B cell (primary cell): Measurements from ENCODE around the gene MYO1B. TPM values are rescaled to one million over a fixed set of nuclear protein-coding genes. Genes with fewer than 3 reads are reported as not detected.

ENCODE experiments used
- ATAC-seq: fragments of 200-7000 bp; cut with Tn5 transposase; one replicate; pipeline ENCODE4 v1.10.0; 2021; ENCODE audit warnings: low read depth, mild to moderate bottlenecking, moderate number of reproducible peaks, moderate library complexity
- CTCF ChIA-PET: fragments of 350-600 bp; sonication (Branson Sonifier 250); formaldehyde crosslinking; loops from one replicate; lab custom pipeline; 2021; ENCODE audit warnings: antibody characterized with exemption, inconsistent platforms; lab: Charles Lee
- POLR2A ChIA-PET: fragments of 350-600 bp; sonication (Branson Sonifier 250); formaldehyde crosslinking; loops from one replicate; lab custom pipeline; 2021; ENCODE audit warnings: antibody characterized with exemption; lab: Charles Lee
- DNase-seq: peaks from one replicate; pipeline ENCODE4 v3.0.0; 2013
- H2AFZ ChIP-seq: 2 replicates; pipeline ENCODE4 v1.6.1; 2012; ENCODE audit warnings: mild to moderate bottlenecking, low read depth, low read length; ENCODE audit not compliant: insufficient read depth, poor library complexity, severe bottlenecking
- H3K27ac ChIP-seq, 2 donors: 1 replicate in 1 of 2; 2 replicates in 1 of 2; pipeline ENCODE4 v1.5.1; 2012 to 2013; ENCODE audit warnings: low read length in 2 of 2, mild to moderate bottlenecking in 2 of 2, moderate library complexity in 1 of 2
- H3K27me3 ChIP-seq, 4 experiments: fragments of 200-600 bp in 1 of 4; sonication (generic) in 1 of 4; replicated peaks in 1 of 4; 1 replicate in 2 of 4; 2 replicates in 2 of 4; pipeline versions ENCODE4 v1.6.1 to v1.7.0; 2013 to 2016; ENCODE audit warnings: low read length in 3 of 4, mild to moderate bottlenecking in 2 of 4, mixed read lengths in 1 of 4, moderate library complexity in 1 of 4; ENCODE audit not compliant: insufficient read depth in 4 of 4, control insufficient read depth in 3 of 4; ENCODE audit errors: control extremely low read depth in 1 of 4
- H3K36me3 ChIP-seq, 2 experiments: replicated peaks in 1 of 2; 1 replicate in 1 of 2; 2 replicates in 1 of 2; pipeline versions ENCODE4 v1.6.1 to v1.7.1; 2013; ENCODE audit warnings: low read length in 1 of 2; ENCODE audit not compliant: insufficient read depth in 2 of 2, control insufficient read depth in 1 of 2; ENCODE audit errors: control extremely low read depth in 1 of 2, extremely low read depth in 1 of 2
- H3K4me1 ChIP-seq, 2 donors: fragments of 200-600 bp in 1 of 2; sonication (generic) in 1 of 2; 1 replicate in 1 of 2; 2 replicates in 1 of 2; pipeline versions ENCODE4 v1.5.1 to v1.6.1; 2013 to 2017; ENCODE audit warnings: low read length in 2 of 2; ENCODE audit not compliant: control insufficient read depth in 2 of 2, insufficient read depth in 2 of 2
- H3K4me2 ChIP-seq: replicated peaks from 2 replicates; pipeline ENCODE3; 2012; ENCODE audit warnings: mild to moderate bottlenecking, low read depth, low read length; ENCODE audit not compliant: poor library complexity, severe bottlenecking
- H3K4me3 ChIP-seq, 5 experiments: fragments of 200-600 bp in 1 of 5; sonication (generic) in 1 of 5; 1 replicate in 3 of 5; 2 replicates in 2 of 5; pipeline versions ENCODE4 v1.5.1 to v1.7.0; 2011 to 2016; ENCODE audit warnings: low read length in 4 of 5, mild to moderate bottlenecking in 4 of 5, low read depth in 2 of 5, control low read depth in 1 of 5, moderate library complexity in 1 of 5; ENCODE audit not compliant: insufficient read depth in 1 of 5; ENCODE audit errors: control extremely low read depth in 1 of 5, extremely low read depth in 1 of 5
- H3K79me2 ChIP-seq: fragments of 200-600 bp; sonication (generic); one replicate; pipeline ENCODE4 v1.6.0; 2016; ENCODE audit warnings: low read length; ENCODE audit not compliant: control insufficient read depth, insufficient read depth
- H3K9ac ChIP-seq: fragments of 200-600 bp; sonication (generic); 2 replicates; pipeline ENCODE4 v1.6.1; 2017; ENCODE audit warnings: mild to moderate bottlenecking, low read length, moderate library complexity
- H3K9me3 ChIP-seq, 3 donors: one replicate each; pipeline versions ENCODE4 v1.6.1 to v1.7.1; 2013; ENCODE audit warnings: low read length in 2 of 3; ENCODE audit not compliant: control insufficient read depth in 2 of 3, insufficient read depth in 1 of 3; ENCODE audit errors: control extremely low read depth in 1 of 3
- H4K20me1 ChIP-seq: 2 replicates; pipeline ENCODE4 v1.6.0; 2012; ENCODE audit warnings: mild to moderate bottlenecking, low read length; ENCODE audit not compliant: insufficient read depth, control insufficient read depth, poor library complexity, severe bottlenecking
- H3K27ac Mint-ChIP-seq: one replicate; pipeline ENCODE4 v1.8.0; 2021; ENCODE audit warnings: mixed read lengths
- H3K27me3 Mint-ChIP-seq: one replicate; pipeline ENCODE4 v1.8.0; 2021; ENCODE audit warnings: mixed read lengths
- H3K4me1 Mint-ChIP-seq: one replicate; pipeline ENCODE4 v1.8.0; 2021; ENCODE audit warnings: mixed read lengths
- H3K4me3 Mint-ChIP-seq: one replicate; pipeline ENCODE4 v1.8.0; 2021; ENCODE audit warnings: mixed read lengths
- H3K9me3 Mint-ChIP-seq: one replicate; pipeline ENCODE4 v1.8.0; 2022; ENCODE audit warnings: mixed read lengths; ENCODE audit not compliant: insufficient read depth
- EZH2 ChIP-seq: IDR thresholded peaks from 2 replicates; pipeline ENCODE4 v1.6.1; 2012; ENCODE audit warnings: borderline replicate concordance, low read depth, mild to moderate bottlenecking, moderate library complexity, low read length; ENCODE audit not compliant: insufficient read depth, poor library complexity, severe bottlenecking
- WGBS: methylation state at CpG from one replicate; pipeline ENCODE4 v1.1.5; 2013; ENCODE audit warnings: missing lambda C conversion rate; ENCODE audit not compliant: insufficient coverage; 5-methylcytosine and 5-hydroxymethylcytosine counted together
- intact Hi-C: fragments of 100-400 bp; cut with micrococcal nuclease; formaldehyde crosslinking; loops from one replicate; pipeline ENCODE4 v1.10.0; 2022
- polyA plus RNA-seq: library from polyadenylated mRNA; depleted of rRNA; stranded (reverse); fragments of >200 nt; gene quantifications from 2 replicates; pipeline ENCODE4 v1.2.3, GENCODE V29; 2012
- total RNA-seq, 2 donors: library from RNA; stranded (reverse); fragments of 120-200 nt in 1 of 2; gene quantifications; 1 replicate in 1 of 2; 2 replicates in 1 of 2; pipeline versions ENCODE4 v1.2.3 to v1.2.4, GENCODE V29; 2013 to 2022
- TF ChIP-seq, protein P1 (sequence below): fragments of 200-600 bp; IDR thresholded peaks from one replicate; pipeline ENCODE4 v1.8.0; 2022; ENCODE audit warnings: antibody characterized with exemption, mild to moderate bottlenecking

Gene MYO1B
- total and polyA plus RNA-seq, 2 donors (not counting 1 experiment from before 2014, with no cell fraction given): 0.67 to 4.4 TPM

DNA sequence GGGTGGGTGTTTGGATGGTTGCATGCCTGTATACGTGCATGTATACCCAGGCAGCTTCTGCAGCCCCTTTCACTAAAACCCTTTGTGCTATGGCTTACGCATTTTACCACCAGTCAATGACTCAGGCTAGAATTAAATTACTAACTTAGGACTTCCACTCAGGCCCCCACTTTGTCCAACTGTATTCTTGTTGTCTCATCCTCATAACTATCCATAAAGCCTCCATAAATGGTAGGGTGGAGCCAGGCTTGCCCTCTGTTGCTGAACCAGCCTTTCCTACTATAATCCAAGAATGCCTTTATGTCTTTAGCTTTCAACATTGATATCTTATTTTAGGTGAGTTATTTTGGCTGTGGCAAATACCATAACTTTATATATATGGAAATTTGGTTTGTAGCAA, 119.9 kb downstream of the MYO1B start:
- Histone ChIP-seq H3K36me3 (no peaks in the 10 kb centered on the region), H2AFZ (no peak overlapping the region), H3K27me3 (no peaks in the 10 kb centered on the region), H4K20me1 (no peaks in the 10 kb centered on the region), H3K4me3 (no peak overlapping the region), H3K79me2 (no peaks in the 10 kb centered on the region), H3K4me1 (no peaks in the 10 kb centered on the region), H3K4me2 (no peak overlapping the region), H3K27ac (no peak overlapping the region), H3K9me3 (no peaks in the 10 kb centered on the region), H3K9ac (no peak overlapping the region)
- TF ChIP-seq, protein P1, sequence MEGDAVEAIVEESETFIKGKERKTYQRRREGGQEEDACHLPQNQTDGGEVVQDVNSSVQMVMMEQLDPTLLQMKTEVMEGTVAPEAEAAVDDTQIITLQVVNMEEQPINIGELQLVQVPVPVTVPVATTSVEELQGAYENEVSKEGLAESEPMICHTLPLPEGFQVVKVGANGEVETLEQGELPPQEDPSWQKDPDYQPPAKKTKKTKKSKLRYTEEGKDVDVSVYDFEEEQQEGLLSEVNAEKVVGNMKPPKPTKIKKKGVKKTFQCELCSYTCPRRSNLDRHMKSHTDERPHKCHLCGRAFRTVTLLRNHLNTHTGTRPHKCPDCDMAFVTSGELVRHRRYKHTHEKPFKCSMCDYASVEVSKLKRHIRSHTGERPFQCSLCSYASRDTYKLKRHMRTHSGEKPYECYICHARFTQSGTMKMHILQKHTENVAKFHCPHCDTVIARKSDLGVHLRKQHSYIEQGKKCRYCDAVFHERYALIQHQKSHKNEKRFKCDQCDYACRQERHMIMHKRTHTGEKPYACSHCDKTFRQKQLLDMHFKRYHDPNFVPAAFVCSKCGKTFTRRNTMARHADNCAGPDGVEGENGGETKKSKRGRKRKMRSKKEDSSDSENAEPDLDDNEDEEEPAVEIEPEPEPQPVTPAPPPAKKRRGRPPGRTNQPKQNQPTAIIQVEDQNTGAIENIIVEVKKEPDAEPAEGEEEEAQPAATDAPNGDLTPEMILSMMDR: no peak
- TF ChIP-seq EZH2: no peak
- no peaks in the 10 kb centered on the region for H3K9me3 Mint-ChIP-seq
- no peaks in the 10 kb centered on the region for H3K4me1 Mint-ChIP-seq
- no CpG with 5 or more reads among the region's 2 CpGs for WGBS
- intact Hi-C loops: loop anchor here (10.0 kb wide), 1 partner anchor 120 kb away; the partner anchor contains the start of gene MYO1B
- ChIA-PET CTCF (no interaction called here), POLR2A (no interaction called here)
- no peak overlapping the region for H3K27ac Mint-ChIP-seq
- DNase-seq (no peak), ATAC-seq (no peak)
- no peaks in the 10 kb centered on the region for H3K27me3 Mint-ChIP-seq
- H3K4me3 Mint-ChIP-seq: no peak overlapping the region

DNA sequence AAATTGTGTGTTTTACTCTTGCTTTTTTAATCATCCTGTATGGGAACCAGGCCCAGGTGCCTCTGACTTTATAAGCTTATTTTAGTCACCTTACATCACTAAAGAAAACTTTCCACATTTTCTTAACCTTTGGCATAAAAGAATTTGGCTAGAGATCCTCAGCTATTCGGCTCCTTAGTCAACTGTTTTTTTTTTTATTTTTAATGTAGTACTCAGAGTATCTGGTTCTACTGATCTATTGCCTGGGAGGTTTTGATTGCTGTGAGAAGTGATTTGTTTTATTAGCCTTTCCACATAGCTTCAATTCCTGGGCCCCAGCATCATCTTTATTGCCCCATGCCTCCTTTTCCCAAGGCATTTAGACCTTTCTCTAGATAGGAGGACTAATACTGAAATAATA, 121.0 kb downstream of the MYO1B start:
- Mint-ChIP-seq H3K27ac (no peak overlapping the region), H3K9me3 (no peaks in the 10 kb centered on the region), H3K4me3 (no peak overlapping the region), H3K27me3 (no peaks in the 10 kb centered on the region), H3K4me1 (no peaks in the 10 kb centered on the region)
- Histone ChIP-seq H4K20me1 (no peaks in the 10 kb centered on the region), H3K9me3 (no peaks in the 10 kb centered on the region), H3K27me3 (no peaks in the 10 kb centered on the region), H3K4me1 (no peaks in the 10 kb centered on the region), H2AFZ (no peak overlapping the region), H3K4me2 (no peak overlapping the region), H3K9ac (no peak overlapping the region), H3K4me3 (no peak overlapping the region), H3K36me3 (no peaks in the 10 kb centered on the region), H3K27ac (no peak overlapping the region), H3K79me2 (no peaks in the 10 kb centered on the region)
- TF ChIP-seq, protein P1: no peak
- no peak for TF ChIP-seq EZH2
- DNase-seq (no peak), ATAC-seq (no peak)
- ChIA-PET POLR2A (no interaction called here), CTCF (interaction anchor here (0.7 to 1.2 kb wide), 2 partner anchors 9 to 70 kb away, joined by 3 read pairs; no protein-coding TSS in a partner anchor)
- intact Hi-C loops: loop anchor here (10.0 kb wide), 1 partner anchor 121 kb away; the partner anchor contains the start of gene MYO1B
- no CpG with 5 or more reads among the region's 1 CpG for WGBS
